GM21717 (cell line): ENCODE results near the gene CTIF.

ENCODE experiments used
- ATAC-seq: cut with Tn5 transposase; IDR thresholded peaks from one replicate; pipeline ENCODE4 v1.9.1; 2021; ENCODE audit warnings: mild to moderate bottlenecking, moderate library complexity; ENCODE audit not compliant: unreplicated experiment

The CTIF gene

DNA sequence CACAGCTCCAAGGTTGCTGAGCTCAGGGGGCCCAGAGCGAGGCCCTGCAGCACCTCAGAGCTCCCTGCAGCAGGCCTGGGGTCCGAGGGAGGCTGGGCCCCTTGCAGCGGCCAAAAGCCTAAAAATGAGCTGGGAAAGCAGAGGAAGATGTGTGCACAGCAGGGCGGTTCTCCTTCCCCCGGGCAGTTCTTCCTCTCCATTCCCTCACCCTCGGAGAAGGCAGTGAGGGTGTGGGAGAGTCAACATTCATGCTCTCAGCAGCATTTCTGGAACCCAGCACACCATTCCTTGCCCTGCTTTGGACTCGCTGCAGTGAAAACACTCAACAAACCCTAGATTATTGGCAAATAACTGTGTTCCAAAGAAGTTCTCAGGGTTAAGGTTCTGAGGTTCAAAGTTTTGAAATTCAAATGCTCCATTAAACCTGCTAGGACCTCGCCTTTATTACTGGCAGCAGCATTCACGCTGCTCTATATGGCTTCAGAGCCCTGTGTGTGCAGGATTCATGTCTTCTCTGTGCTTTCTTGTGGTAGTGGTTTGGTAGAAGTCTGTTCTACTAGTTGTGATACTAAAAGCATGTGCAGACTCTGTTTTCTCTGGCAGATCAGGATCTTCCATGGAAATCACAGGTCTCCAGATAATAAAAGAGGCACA, 79.1 kb downstream of the CTIF start:
- no peak for ATAC-seq

DNA sequence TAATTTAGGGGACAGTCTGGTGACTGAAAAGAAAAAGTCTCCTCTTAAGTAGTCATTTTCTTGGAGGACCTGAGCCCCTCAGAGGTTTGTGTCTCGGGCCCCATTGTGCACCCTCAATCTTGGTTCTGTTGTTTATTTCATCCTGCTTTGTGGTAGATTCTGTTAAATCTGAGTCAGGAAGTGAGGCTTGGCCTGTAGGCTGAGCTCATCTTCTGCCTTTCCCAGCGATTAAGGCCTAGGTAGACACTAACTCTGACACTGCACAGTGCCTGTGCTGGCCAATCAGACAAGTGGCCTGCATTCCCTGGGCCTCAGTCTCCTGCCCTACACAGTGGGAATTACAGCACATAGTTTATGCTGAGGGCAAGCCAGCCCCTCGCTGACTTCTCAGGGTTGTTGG, 80.2 kb downstream of the CTIF start:
- no peak for ATAC-seq

DNA sequence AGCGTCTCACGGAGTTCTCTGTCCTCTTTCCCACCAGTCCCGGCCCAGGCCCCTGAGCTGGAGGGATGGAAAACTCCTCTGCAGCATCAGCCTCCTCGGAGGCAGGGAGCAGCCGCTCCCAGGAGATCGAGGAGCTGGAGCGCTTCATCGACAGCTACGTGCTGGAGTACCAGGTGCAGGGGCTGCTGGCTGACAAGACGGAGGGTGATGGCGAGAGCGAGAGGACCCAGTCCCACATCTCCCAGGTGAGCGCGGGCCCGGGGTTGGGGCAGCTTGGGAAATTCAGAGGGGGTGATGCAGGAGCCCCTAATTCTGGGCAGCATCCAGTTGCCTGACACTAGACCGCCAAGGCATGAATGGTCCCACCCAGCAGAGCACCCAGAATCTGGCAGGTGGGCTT, 80.7 kb downstream of the CTIF start:
- no peak for ATAC-seq

DNA sequence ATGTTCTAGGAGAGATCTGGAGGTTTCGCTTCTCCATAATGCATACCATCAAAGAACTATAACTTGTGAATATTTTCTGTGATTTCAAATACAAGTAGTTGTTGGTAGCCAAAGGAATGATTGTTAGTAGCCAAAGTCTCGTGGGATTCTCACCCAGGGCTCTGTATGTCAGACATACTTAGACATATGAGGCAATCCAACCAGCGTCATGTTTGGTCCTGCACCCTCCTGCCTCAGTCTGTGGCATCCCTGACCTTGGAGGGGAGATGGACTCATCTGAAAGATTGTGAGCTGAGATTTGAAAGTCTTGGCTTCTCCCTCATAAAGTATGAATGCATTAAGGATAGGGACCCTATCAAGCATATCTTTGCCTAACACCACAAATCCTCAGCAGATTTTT, 81.2 kb downstream of the CTIF start:
- ATAC-seq, result no peak

DNA sequence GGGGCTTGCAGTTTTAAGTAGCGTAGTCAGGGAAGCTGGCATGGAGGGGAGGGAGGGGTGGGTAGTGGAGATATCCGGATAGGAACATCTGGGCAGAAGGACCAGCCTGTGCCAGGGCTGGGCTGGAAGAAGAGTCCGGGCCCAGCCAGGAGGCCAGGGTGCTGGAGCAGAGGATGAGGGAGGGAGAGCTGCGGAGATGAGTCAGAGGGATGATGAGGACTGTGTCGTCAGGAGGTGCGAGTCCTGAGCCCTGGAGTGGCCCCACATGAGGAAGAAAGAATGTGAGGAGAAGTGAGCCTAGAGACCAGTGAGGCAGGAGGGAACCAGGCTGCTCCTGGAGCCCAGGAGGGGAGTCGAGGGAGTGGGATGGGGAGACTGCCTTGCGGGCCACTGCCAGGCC, 82.4 kb downstream of the CTIF start:
- ATAC-seq, result no peak

DNA sequence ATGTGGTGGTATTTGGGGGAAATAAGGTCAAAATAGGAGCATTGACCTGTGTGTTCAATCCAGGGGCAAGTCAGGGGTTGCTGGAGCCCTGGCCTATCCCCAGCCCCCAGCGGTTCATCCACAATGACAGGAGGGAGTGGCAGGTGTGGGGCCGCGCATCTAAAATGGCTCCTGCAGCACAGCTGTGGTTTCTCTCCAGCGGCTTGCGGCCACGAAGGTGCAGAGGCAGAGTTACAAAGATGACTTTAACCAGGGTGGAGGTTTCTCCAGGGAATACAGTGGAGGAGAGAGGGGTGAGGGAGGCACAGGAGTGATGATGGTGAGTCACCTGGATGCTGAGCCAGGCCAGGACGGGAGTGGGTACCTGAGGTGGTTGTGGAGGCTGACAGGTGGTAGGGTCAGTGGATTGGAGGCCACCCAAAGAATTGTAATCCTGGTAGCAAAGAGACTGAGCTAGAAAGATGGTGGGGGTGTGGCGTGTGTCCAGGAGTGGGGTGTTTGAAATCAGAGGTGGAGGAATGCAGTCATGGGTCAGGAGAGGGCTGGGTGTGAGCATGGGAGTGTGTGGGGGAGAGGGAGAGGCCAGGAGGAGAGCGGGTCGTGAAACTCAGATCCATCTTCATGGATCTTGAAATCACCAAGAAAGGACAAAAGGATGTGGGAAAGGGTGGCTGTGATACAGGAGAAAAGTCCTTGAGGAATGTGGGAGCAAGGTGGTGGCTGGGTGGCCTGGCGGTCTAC, 83.2 kb downstream of the CTIF start:
- ATAC-seq, result no peak

DNA sequence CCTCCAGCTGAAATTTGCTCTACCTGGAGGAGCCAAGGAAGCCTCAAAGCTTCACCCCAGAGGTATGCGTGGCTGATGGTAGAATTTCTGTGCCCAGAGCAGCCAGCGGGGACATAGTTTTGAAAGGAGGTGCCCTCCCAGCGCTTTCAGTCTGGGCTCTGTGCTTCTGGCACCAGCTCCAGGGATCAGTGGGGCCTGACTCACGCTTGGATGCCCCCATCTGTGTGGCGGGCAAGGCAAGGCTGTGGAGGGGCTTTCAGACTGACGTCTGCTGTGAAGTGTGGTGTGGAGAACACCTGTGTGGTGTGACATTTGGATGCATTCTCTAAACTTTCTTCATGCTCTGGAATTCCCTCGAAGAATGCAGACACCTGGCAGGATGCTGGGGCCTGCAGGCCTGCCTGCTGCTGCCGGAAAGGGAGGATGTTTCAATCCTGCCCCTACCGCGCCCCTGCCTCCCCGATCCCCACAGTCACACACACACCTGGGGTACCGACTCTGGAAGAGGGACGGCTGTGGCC, 84.1 kb downstream of the CTIF start:
- peak; percentile 51 for ATAC-seq

DNA sequence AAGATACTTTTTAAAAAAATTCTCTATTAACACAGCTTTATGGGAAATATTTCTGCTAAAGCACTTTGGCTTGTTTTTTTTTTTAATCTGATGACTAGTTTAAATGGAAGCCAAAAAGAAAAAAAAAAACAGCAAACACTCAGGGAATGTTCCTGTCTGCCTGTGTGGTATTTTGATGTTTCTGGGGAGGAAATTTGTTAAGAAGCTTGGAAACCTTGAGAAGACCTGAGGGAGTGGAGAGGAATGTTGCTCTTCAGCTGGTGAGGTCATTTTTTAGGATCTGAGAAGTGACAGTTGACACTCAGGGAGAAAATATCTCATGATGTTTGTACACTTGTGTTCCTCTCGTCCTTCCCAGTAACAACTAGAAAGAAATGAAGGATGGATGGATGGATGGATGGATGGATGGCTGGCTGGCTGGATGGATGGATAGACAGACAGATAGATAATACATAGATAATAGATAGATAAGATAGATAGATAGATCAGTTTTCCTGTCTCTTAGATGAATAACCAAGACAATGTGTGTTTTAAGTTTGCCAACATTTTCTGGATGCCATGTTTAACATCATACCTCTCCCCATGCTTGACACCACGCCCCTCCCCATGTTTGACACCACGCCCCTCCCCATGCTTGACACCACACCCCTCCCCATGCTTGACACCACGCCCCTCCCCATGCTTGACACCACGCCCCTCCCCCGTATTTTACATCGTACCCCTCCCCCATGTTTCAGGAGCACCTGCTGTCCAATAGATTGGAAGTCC, 84.8 kb downstream of the CTIF start:
- ATAC-seq, result no peak

DNA sequence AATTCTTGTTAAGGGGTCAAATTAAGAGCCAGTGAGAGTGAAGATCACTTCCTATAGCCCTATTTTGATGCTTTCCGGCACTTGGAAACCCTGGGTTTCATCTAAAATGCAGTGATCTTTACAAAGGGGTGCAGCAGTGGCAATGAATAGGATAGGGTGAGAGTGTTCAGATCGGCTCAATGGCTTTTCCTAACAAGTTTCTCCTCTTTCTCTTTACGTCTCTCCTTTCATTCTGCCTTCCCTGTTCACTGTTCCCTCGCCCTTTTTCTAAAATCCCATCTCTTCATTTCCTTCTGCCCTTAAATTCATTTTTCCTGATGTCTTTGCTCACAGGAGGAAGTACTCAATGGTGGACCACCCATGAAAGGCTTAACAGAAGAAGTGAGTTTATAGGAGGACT, 86.0 kb downstream of the CTIF start:
- no peak for ATAC-seq

DNA sequence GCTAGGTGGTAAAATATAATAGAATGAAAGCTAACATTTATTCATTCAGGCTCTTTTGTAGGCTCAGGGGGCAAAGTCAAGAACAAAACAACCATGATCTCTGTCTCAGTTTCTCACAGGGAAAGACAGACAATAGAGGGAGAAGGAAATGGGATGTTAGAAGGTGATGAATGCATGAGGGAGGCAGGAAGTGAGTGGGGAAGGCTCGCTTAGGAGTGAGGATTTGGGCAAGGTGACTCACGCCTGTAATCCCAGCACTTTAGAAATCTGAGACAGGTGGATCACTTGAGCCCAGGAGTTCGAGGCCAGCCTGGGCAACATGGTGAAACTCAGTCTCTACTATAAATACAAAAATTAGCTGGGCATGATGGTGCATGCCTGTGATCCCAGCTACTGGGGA, 88.4 kb downstream of the CTIF start:
- no peak for ATAC-seq

DNA sequence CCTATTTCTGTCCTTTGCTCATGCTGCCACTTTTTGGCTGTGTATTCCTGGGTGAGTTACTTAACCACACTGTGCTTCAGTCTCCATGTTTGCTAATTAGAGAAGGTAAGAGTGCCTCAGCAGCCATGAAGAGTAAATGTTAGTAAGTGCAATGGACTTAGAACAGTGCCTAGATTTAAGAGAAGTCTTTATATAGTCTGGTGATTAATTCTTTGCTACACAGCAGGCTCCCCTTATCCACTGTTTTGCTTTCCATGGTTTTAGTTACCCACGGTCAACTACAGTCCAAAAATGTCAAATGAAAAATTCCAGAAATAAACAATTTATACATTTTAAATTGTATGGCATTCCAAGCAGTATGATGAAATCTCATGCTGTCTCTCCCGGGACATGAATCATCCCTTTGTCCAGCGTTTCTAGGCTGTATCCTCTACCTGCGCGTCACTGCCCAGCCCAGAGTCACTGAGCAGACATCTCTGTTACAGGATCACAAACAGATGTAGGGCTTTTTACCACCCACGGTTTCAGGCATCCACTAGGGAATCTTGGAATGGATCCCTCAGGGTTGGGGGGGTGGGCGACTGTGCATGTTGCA, 91.0 kb downstream of the CTIF start:
- no peak for ATAC-seq

DNA sequence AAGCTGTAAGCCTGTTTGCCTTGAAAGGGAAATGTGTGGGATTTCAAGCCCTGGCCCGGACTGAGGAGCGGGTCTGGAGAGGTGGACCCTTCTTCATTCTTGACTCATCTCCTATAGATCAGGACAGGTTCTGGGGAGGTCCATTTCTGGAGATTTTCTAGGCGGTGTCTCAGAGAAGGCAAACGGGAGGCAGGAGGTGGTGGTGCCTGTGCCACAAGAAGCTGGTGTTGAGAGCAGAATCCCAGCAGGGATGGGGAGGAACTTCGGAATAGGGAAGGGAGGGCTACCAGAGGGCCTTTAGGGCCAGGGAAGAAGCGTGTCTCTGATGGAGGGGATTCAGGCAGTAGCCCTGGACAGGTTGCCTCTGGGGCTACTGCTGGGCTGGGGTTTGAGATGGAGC, 93.0 kb downstream of the CTIF start:
- ATAC-seq, result no peak

DNA sequence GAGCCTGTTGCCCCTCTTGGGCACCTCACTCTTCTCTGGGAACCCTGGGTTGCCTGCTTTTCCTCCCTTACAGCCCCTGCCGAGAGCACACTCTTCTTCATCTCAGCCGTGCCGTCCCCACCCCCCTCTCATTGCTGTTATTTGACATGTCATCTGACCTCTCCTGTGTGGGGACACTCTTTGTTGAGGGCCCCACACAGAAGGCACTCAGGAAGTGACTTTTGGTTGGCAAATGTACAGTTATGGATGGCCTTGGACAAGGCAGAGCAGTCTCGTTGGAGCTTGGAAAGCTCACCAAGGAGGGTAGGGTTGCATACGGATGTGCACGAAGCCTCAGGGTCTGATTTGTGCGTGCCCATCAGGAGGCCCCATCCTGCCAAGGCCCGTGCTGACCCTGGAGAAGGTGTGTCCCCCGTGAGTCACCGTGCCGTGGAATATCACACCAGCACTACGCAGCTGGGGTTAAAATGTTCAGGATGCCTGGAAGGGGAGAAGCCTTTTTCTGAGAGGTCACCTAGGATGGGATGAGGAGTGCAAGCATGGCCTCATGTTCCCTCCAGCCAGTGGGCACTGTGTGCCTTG, 93.9 kb downstream of the CTIF start:
- ATAC-seq, result no peak

DNA sequence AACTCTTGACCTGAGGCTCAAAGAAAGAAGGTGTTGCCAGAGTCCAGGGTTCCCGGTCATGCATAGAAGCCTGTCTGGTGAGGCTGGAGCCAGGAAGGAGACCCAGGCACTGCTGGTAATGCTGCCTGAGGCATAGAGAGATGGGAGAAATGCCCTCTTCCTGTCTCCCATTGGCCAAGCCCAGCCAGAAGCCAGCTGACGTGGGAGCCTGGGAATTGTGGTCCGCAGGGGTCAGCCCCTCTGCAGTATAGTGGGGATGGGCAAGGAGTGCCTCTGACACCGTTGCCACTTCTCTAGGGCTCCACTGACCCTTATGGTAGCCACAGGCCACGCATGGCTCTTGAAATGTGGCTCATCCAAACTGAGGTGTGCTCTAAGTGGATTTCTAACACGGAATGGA, 95.7 kb downstream of the CTIF start:
- no peak for ATAC-seq

DNA sequence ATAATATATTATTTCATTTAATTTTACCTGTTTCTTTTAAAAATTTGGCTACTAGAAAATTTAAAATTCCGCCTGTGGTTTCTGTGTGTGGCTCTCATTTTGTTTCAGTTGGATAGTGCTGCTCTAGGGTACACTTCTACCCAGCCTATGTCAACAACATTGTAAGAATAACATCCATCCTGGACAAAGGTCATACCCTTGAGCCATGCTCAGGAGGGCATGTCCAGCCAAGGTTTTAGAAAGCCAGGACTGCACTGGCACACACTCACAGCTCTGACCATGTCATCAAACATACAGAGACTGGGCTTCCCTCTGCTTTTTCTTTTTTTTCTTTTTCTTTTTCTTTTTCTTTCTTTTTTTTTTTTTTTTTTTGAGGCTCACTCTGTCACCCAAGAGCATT, 96.1 kb downstream of the CTIF start:
- no peak for ATAC-seq

DNA sequence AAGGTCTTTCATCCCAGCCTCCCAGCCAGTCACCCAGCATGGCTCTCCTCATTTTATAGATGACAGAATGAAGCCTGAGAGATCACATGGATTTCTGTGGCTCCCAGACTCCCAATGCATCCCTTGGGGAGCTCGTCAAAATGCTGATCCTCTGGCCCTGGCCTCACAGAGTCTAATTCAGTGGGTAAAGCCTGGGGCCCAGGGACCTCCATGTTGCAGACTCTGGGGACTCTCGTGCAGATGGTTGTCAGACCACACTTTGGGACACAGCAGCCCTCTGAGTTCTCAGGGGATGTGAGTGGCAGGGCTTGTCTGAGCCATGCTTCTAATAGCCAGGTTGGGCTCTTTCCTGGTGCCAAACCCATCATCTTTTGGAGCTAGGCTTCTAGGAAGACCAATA, 97.0 kb downstream of the CTIF start:
- no peak for ATAC-seq

DNA sequence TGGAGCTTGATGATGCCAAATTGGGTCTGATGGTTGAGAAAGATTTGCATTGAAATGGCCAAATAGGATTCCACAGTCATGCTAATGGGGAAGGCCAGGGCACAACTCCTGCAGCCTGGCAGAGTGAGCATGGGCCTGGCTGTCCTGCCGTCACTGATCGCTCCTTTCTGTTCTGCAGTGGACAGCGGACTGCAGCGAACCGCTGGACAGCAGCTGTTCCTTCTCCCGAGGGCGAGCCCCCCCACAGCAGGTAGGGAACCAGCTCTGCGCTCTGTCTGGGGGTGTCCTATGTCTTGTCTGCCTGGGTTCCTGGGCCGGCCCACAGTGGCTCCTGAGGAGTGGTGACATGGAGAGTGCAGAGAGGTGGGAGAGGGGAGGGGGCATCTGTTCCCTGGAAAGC, 97.6 kb downstream of the CTIF start:
- ATAC-seq, result no peak

DNA sequence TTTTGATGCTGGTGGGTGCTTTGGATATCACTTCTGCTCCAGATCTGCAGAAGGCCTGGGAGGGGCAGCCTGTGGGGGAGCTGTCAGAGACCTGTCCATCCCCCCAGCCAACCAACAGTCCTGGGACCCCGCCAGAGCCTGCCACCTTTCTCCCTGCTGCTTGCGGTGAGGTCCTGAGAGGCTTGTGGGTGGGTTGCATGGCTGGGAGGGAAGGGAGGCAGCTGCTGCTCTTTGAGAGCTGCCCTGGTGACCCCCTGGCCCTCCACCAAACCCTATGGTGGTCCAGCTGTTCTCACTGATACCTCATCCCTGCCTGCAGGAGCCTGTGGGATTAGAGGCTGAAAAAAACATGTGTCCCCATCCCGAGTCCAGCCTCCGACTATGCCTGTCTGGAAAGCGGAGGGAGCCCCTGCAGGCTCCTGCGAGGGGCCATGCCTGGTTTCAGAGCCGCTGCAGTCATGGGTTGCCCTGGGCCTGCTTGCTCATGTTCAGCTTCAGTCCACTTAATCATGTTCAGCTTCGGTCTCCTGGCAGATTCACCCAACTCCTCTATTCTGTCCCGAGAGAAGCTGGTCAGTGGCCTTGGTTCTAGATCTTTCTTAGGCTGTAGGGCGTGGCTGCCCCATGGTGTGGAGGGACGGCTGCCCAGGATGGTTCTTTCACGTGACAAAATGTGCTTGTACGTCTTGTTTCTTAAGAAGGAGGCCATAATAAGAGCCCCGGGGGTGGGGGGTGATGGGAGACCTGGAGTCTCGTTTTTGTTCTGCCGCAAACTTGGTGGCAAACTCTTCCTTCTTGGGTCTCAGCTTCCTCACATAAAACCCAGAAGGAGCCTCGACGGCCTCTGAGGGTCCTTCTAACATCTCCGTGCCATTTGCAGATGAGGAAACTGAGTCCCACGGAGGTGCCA, 98.5 kb downstream of the CTIF start:
- ATAC-seq, result no peak

DNA sequence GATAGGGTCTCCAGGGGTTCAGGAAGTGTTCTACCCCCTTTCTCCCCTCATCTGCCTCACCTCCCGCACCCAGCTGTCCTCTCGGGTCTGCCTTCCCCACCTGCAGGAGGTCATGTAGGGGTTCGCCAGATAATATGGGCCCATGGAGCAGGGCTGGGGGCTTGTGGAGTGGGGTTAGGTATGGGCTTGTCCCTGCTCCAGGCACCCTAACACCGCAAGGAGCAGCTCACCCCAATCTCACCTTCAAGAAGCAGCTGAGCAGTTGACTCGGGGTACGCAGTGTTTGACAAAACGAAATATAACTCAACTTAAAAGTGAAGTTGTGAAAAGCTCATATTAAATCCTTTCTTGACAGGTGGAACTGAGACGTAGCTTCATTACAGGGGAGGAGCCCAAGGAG, 99.6 kb downstream of the CTIF start:
- no peak for ATAC-seq
